AG10803 (cell line): Measurements from ENCODE around the gene SSRP1.
A peak's percentile ranks its signal among the peaks of the same experiment; 100 is the strongest.

Experiments
- DNase-seq: peaks from one replicate; pipeline ENCODE4 v3.0.0; 2010; ENCODE audit warnings: low read depth
- H3K4me3 ChIP-seq: 2 replicates; pipeline ENCODE4 v1.5.1; 2011; ENCODE audit warnings: mild to moderate bottlenecking, low read length, control low read depth
- TF ChIP-seq, protein P1 (sequence below): conservative IDR thresholded peaks from 2 replicates; pipeline ENCODE4 v1.5.1; 2011; ENCODE audit warnings: mild to moderate bottlenecking, low read length, control low read depth, inconsistent platforms

SSRP1 gene

DNA sequence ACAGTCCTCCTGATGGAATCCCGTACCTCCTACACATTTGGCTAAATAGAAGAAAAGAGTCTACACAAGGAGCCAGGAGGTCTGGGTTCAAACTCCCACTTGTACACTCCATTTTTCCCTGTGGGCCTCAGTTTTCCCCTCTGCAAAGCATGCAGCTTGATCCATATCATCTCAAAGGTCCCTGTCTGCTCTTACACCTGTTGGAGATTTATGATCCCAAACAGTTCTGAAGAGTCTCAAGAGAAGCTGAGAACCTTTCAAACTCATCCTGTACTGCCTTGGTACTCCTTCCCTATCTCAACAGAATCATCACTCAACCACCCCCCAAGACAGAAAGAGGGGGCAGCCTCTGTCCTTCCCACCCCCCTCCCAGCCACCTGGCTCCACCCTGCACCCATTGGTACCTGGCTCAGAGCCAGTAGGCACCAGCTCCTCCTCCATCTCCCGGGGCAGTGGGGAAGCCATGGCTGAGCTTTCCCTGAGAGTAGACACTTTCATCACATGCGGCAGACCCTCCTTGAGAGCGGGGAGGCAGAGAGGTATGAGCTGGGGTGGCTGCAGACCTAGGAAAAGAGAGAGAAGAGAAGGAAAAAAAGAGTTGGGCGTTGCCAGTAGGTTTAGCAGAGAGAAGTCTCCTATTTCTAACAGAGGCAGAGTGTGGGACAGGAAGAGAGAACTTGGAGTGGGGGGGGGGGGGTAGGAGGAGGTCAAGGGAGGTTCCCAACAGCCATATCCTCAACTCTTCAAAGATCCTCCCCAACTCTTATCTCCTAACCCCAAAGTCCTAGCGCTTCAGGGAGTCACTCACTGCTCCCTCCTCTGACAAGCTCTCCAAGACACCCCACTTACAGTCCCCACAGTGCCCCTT lies 14.1 kb downstream of the SSRP1 start:
- DNase-seq, result peak; percentile 45
- H3K4me3 ChIP-seq, result peak overlapping the region; percentile 74

DNA sequence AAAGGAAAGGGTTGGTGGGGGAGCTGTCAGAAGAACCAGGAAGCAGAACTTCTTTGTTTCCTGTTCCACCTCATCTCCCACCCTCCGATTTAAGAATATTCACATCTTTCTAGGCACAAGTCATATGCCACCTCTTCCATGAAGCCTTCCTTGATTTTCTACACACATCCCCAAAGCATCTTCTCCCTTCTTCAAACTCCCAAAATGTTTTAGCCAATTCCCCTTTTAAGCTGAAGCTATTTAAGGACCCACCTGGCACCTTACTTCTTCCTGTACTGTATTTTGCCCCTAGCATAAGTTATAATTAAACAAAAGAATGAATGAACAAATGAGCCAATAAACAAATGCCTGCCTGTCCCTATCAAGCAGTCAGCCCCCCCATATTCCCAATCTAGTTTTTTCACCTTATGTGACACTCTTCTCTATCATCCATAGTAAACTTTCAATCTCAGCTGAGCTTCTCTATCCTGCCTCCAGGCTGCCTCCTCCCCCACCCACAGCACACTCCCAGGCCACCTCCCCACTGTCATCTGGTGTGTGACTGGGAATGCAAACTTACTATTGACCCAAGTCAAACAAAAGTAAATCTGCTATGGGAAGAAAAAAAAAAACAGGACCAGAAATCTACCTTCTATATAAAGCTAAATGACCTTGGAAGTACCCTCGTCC lies 14.8 kb downstream of the SSRP1 start:
- TF ChIP-seq, protein P1, sequence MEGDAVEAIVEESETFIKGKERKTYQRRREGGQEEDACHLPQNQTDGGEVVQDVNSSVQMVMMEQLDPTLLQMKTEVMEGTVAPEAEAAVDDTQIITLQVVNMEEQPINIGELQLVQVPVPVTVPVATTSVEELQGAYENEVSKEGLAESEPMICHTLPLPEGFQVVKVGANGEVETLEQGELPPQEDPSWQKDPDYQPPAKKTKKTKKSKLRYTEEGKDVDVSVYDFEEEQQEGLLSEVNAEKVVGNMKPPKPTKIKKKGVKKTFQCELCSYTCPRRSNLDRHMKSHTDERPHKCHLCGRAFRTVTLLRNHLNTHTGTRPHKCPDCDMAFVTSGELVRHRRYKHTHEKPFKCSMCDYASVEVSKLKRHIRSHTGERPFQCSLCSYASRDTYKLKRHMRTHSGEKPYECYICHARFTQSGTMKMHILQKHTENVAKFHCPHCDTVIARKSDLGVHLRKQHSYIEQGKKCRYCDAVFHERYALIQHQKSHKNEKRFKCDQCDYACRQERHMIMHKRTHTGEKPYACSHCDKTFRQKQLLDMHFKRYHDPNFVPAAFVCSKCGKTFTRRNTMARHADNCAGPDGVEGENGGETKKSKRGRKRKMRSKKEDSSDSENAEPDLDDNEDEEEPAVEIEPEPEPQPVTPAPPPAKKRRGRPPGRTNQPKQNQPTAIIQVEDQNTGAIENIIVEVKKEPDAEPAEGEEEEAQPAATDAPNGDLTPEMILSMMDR, result no peak
- peak overlapping the region; percentile 74 for H3K4me3 ChIP-seq
- DNase-seq, result no peak

More for the DNA sequence above, 14.1 kb downstream of the SSRP1 start:
- TF ChIP-seq, protein P1, result no peak

DNA sequence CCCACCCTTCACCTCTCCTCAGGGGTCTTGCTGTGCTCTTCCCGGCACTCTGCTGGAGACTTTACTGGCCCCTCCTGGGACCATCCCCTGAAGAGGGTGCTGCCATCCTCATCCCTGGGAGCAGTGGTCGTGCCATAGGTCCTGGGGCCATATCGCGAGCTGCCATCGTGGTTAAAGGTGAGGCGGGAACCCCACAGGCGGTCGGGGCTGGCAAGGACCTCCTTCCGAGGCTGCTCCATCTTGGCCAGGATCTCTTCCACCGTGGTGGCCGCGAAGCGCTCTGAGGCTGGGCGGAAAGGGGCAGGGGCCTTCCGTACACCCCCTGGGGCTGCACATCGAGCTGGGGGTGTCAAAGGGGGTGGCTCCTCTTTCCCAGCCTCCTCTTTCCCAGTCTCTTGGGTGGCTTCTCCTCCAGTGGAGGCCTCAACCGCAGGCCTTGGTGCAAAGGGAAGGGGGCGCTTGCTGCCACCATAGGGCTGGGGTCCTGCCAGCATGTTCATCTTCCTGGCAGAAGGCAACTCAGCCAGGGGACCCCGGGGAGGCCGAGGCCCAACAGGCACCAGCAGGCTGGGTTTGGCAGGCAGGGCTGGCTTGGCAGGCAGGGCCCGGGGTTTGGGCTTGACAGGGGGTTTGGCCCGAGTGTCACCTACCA lies 15.5 kb downstream of the SSRP1 start:
- peak overlapping the region; percentile 74 for H3K4me3 ChIP-seq
- TF ChIP-seq, protein P1, result no peak
- no peak for DNase-seq

DNA sequence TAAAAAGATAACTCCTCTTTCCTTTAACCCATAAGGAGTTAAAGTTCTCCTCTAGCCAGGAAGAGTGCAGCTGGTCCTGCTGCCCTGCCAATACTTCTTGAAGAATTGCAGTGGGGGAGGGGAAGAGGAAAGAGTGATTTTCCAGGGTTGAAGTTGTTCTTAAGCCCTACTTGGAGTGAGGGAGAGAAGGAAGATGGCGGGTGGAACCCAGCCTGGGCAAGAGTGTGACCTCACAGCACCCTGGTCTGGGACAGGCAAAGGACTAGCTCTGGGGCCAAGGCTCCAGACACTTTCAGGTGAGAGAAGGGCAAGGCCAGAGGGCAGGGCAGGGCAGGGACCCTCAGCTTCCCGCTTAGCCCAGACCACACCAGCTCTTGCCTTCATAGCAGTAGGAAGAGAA lies 17.5 kb downstream of the SSRP1 start:
- peak overlapping the region; percentile 27 for H3K4me3 ChIP-seq
- peak; percentile 53 for DNase-seq
- TF ChIP-seq, protein P1, result no peak

DNA sequence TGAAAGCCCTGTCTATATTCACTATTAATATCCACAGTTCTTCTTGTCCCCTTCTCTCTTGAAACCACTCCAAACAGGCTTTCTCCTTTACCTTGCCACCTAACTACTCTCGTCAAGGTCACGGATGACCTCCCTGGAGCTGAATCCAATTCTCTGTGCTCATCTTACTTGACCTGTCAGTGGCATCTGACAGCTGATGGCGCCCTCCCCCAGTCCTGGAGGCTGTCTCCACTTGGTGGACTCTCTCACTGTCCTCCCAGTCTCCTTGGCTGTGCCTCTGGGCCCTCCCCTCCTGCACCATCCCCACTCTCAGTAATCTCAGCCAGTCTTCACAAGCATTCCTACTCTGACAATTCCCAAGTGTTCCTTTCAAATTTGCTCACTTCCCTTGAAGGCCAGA lies 19.7 kb downstream of the SSRP1 start:
- H3K4me3 ChIP-seq, result no peak overlapping the region
- no peak for DNase-seq
- TF ChIP-seq, protein P1, result no peak

DNA sequence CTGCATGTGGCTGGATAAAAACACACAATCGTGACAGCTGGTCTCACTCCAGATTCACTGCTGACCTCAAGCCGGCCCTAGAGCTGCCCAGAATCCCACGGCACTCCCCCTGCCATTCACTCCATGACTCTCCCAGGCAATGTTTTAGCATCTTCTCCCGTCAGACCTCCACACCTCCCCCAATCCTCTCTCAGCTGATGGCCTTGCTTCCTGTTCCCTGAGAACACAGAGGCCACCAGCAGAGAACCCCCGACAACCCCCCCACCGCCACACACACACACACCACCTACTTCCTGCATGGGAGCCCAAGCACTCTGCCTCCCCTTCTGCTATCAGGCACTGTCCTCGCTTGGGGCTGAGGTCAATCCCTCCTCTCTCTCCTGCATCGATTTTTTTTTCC lies 20.2 kb downstream of the SSRP1 start:
- H3K4me3 ChIP-seq, result no peak overlapping the region
- DNase-seq, result peak; percentile 39
- TF ChIP-seq, protein P1, result no peak
